Hepatocyte (in vitro differentiated cells): ENCODE measurements around the gene GP5.

Experiments used
- CTCF ChIP-seq: fragments of 200-600 bp; sonication (generic); IDR thresholded peaks from 2 replicates; pipeline ENCODE4 v1.5.1; 2016; ENCODE audit warnings: antibody characterized with exemption, mild to moderate bottlenecking; ENCODE audit not compliant: poor library complexity
- EZH2 ChIP-seq: fragments of 200-600 bp; sonication (generic); IDR thresholded peaks from 2 replicates; pipeline ENCODE4 v1.6.1; 2016; ENCODE audit warnings: antibody characterized with exemption, mild to moderate bottlenecking, borderline replicate concordance
- EZH2phosphoT487 ChIP-seq: fragments of 200-600 bp; sonication (generic); IDR thresholded peaks from one replicate; pipeline ENCODE4 v1.6.1; 2018; ENCODE audit warnings: antibody characterized with exemption, mild to moderate bottlenecking, low read depth, moderate library complexity; ENCODE audit not compliant: unreplicated experiment, severe bottlenecking

- no peak for TF ChIP-seq CTCF
- no peak for TF ChIP-seq EZH2phosphoT487
- no peak for TF ChIP-seq EZH2
These were observed 3.1 kb downstream of the GP5 start for GRCh38 chr3:194395778-194396538.
